HepG2 (cell line): ENCODE data around the gene CIBAR2. TPM values are rescaled to one million over a fixed set of nuclear protein-coding genes. Genes with fewer than 3 reads are reported as not detected.
A peak's percentile ranks its signal among the peaks of the same experiment; 100 is the strongest.

Experiments used
- ATRX ChIP-seq: sonication (generic); formaldehyde crosslinking; IDR thresholded peaks from 2 replicates; pipeline ENCODE4 v1.4.0; 2020; ENCODE audit warnings: missing genetic modification reagents, borderline replicate concordance
- DNMT3B ChIP-seq: conservative IDR thresholded peaks from 2 replicates; pipeline ENCODE4 v1.6.1; 2016; ENCODE audit warnings: missing biosample characterization, control low read depth
- DPF2 ChIP-seq: sonication (generic); formaldehyde crosslinking; IDR thresholded peaks from 2 replicates; pipeline ENCODE4 v1.4.0; 2020; ENCODE audit warnings: mild to moderate bottlenecking, low read depth, missing genetic modification reagents, borderline replicate concordance
- GATAD1 ChIP-seq: IDR thresholded peaks from 2 replicates; pipeline ENCODE4 v1.6.1; 2016; ENCODE audit warnings: missing genetic modification reagents, missing compliant biosample characterization
- HCFC1 ChIP-seq: fragments of 150-350 bp; IDR thresholded peaks from 2 replicates; pipeline ENCODE4 v1.6.1; 2014; ENCODE audit warnings: low read depth, low read length
- HHEX ChIP-seq: IDR thresholded peaks from 2 replicates; pipeline ENCODE4 v1.6.1; 2016; ENCODE audit warnings: control low read depth
- HNRNPLL ChIP-seq: fragments of 200-400 bp; formaldehyde crosslinking; IDR thresholded peaks from 2 replicates; pipeline ENCODE4 v1.6.1; 2017; ENCODE audit warnings: mild to moderate bottlenecking, low read depth, low read length; ENCODE audit not compliant: poor library complexity, severe bottlenecking
- HNRNPUL1 ChIP-seq: fragments of 200-400 bp; formaldehyde crosslinking; IDR thresholded peaks from 2 replicates; pipeline ENCODE4 v1.6.1; 2017; ENCODE audit warnings: low read depth, mild to moderate bottlenecking, low read length, moderate library complexity
- HOXA9 ChIP-seq: sonication (generic); formaldehyde crosslinking; IDR thresholded peaks from 2 replicates; pipeline ENCODE4 v1.8.1; 2022; ENCODE audit warnings: missing genetic modification reagents, mild to moderate bottlenecking, moderate library complexity, borderline replicate concordance
- HOXD1 ChIP-seq: sonication (generic); formaldehyde crosslinking; IDR thresholded peaks from 2 replicates; pipeline ENCODE4 v1.5.0; 2020; ENCODE audit warnings: missing genetic modification reagents
- IRX3 ChIP-seq: sonication (generic); formaldehyde crosslinking; IDR thresholded peaks from 2 replicates; pipeline ENCODE4 v1.8.1; 2023; ENCODE audit warnings: mild to moderate bottlenecking, low read depth, missing genetic modification reagents, borderline replicate concordance
- JDP2 ChIP-seq: sonication (generic); formaldehyde crosslinking; IDR thresholded peaks from 2 replicates; pipeline ENCODE4 v1.8.1; 2022; ENCODE audit warnings: missing genetic modification reagents, borderline replicate concordance
- MED8 ChIP-seq: sonication (generic); formaldehyde crosslinking; IDR thresholded peaks from 2 replicates; pipeline ENCODE4 v1.8.1; 2023; ENCODE audit warnings: mild to moderate bottlenecking, missing genetic modification reagents; ENCODE audit not compliant: insufficient replicate concordance
- MLLT10 ChIP-seq: sonication (generic); formaldehyde crosslinking; IDR thresholded peaks from 2 replicates; pipeline ENCODE4 v1.4.0; 2020; ENCODE audit warnings: missing genetic modification reagents
- NCOR1 ChIP-seq: fragments of 200-600 bp; sonication (generic); IDR thresholded peaks from 2 replicates; pipeline ENCODE4 v1.7.0; 2017; ENCODE audit warnings: antibody characterized with exemption, low read length, borderline replicate concordance
- NONO ChIP-seq, 2 experiments: fragments of 450-650 bp in 1 of 2; sonication (generic) in 1 of 2; formaldehyde crosslinking in 1 of 2; IDR thresholded peaks in 1 of 2; conservative IDR thresholded peaks in 1 of 2; 2 replicates each; pipeline versions ENCODE4 v1.6.1 to v1.8.0; 2017 to 2022; ENCODE audit warnings: mild to moderate bottlenecking in 1 of 2, missing genetic modification reagents in 1 of 2, moderate library complexity in 1 of 2
- NR2F2 ChIP-seq: IDR thresholded peaks from 2 replicates; pipeline ENCODE4 v1.6.1; 2012; ENCODE audit warnings: low read depth, inconsistent platforms, borderline replicate concordance
- NRL ChIP-seq: sonication (generic); formaldehyde crosslinking; IDR thresholded peaks from 2 replicates; pipeline ENCODE4 v1.5.0; 2020; ENCODE audit warnings: missing genetic modification reagents, mild to moderate bottlenecking, moderate library complexity, borderline replicate concordance
- POLR2AphosphoS2 ChIP-seq: IDR thresholded peaks from 2 replicates; pipeline ENCODE4 v1.6.1; 2011; ENCODE audit warnings: low read depth, low read length, improper control_type of control experiment
- SIX4 ChIP-seq: sonication (generic); formaldehyde crosslinking; IDR thresholded peaks from 2 replicates; pipeline ENCODE4 v1.4.0; 2020; ENCODE audit warnings: missing genetic modification reagents
- ZFP90 ChIP-seq: sonication (generic); formaldehyde crosslinking; IDR thresholded peaks from 2 replicates; pipeline ENCODE4 v1.8.0; 2022; ENCODE audit warnings: missing genetic modification reagents, mild to moderate bottlenecking, inconsistent platforms, borderline replicate concordance
- ZFX ChIP-seq: sonication (generic); formaldehyde crosslinking; IDR thresholded peaks from 2 replicates; pipeline ENCODE4 v1.4.0; 2020; ENCODE audit warnings: mild to moderate bottlenecking, low read depth, missing genetic modification reagents, moderate library complexity
- ZNF234 ChIP-seq: sonication (generic); formaldehyde crosslinking; conservative IDR thresholded peaks from 2 replicates; pipeline ENCODE4 v1.5.1; 2020; ENCODE audit warnings: mild to moderate bottlenecking, missing genetic modification reagents
- ZNF367 ChIP-seq: sonication (generic); formaldehyde crosslinking; IDR thresholded peaks from 2 replicates; pipeline ENCODE4 v1.4.0; 2020; ENCODE audit warnings: missing genetic modification reagents, borderline replicate concordance
- ZNF652 ChIP-seq: IDR thresholded peaks from 2 replicates; pipeline ENCODE4 v1.6.1; 2016; ENCODE audit warnings: low read depth, borderline replicate concordance
- ZNF674 ChIP-seq: sonication (generic); formaldehyde crosslinking; IDR thresholded peaks from 2 replicates; pipeline ENCODE4 v1.5.0; 2020; ENCODE audit warnings: low read depth, mild to moderate bottlenecking, missing genetic modification reagents
- ZNF703 ChIP-seq: sonication (generic); formaldehyde crosslinking; IDR thresholded peaks from 2 replicates; pipeline ENCODE4 v1.5.1; 2020; ENCODE audit warnings: missing genetic modification reagents, mild to moderate bottlenecking, moderate library complexity, borderline replicate concordance
- ZNF766 ChIP-seq: sonication (generic); formaldehyde crosslinking; IDR thresholded peaks from 2 replicates; pipeline ENCODE4 v1.5.0; 2020; ENCODE audit warnings: missing genetic modification reagents, borderline replicate concordance
- ZNF772 ChIP-seq: sonication (generic); formaldehyde crosslinking; IDR thresholded peaks from 2 replicates; pipeline ENCODE4 v1.5.0; 2020; ENCODE audit warnings: mild to moderate bottlenecking, missing genetic modification reagents
- ZSCAN25 ChIP-seq: sonication (generic); formaldehyde crosslinking; IDR thresholded peaks from 2 replicates; pipeline ENCODE4 v1.8.0; 2022; ENCODE audit warnings: mild to moderate bottlenecking, missing genetic modification reagents
- polyA plus RNA-seq, 8 experiments: library from polyadenylated mRNA; depleted of rRNA in 3 of 8; stranded (reverse) in 7 of 8; unstranded in 1 of 8; fragments of >200 nt; fragmentation: Illumina TruSeq in 4 of 8; extraction: Trizol in 4 of 8; gene quantifications; 2 replicates each; pipeline versions ENCODE4 v1.2.1 to v1.2.3, GENCODE V29; 2011 to 2016; ENCODE audit warnings: low read depth in 4 of 8, missing spikeins in 1 of 8, mixed read lengths in 1 of 8; ENCODE audit not compliant: insufficient read depth in 1 of 8
- total RNA-seq, 5 experiments: library from RNA; depleted of rRNA; stranded (reverse); fragments of >200 nt; fragmentation: Illumina TruSeq; extraction: Trizol; gene quantifications; 2 replicates each; pipeline ENCODE4 v1.2.3, GENCODE V29; 2016; ENCODE audit warnings: low read depth in 1 of 5
- TF ChIP-seq, protein P1 (sequence below): sonication (generic); formaldehyde crosslinking; IDR thresholded peaks from 2 replicates; pipeline ENCODE4 v1.5.1; 2020; ENCODE audit warnings: missing genetic modification reagents, mild to moderate bottlenecking, borderline replicate concordance
- TF ChIP-seq, protein P2 (sequence below): sonication (generic); formaldehyde crosslinking; IDR thresholded peaks from 2 replicates; pipeline ENCODE4 v1.8.0; 2022; ENCODE audit warnings: missing genetic modification reagents, mild to moderate bottlenecking, borderline replicate concordance

The CIBAR2 gene
- total and polyA plus RNA-seq, 2 of the 13 experiments (the other 11 are each of a cell fraction or from before 2014, with no cell fraction given) = not detected

DNA sequence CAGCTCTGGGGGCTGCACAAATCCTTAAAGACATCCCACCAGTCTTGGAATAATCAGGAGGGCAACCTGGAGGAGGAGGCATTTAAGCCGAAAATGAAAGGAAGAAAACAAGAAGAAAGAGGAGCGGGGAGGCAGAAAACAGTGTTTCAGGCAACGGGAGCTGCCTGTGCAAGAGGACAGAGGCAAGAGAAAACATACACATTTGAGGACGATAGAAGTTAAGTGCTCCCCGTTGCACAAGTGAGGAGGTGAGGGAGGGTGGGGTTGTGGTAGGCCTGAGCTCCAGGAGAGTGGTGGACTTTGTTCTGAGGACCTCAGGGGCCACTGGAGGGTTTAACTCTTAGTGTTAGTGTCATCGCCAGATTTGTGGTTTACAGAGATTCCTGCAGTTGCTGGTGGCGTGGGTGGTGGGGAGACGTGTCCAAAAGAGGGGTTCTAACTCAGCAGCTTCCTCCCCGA, 27.6 kb upstream of the CIBAR2 start (continued):
- no peak for TF ChIP-seq ZNF367 (CRISPR knock-in tag)
- no peak for TF ChIP-seq HCFC1
- peak; percentile 68; the same call in 1 of the 2 replicates for TF ChIP-seq NR2F2
- no peak for TF ChIP-seq MED8 (CRISPR knock-in tag)
- TF ChIP-seq HOXD1 = no peak
- TF ChIP-seq ZNF766 (CRISPR knock-in tag) = no peak
- no peak for TF ChIP-seq ATRX (CRISPR knock-in tag)
- no peak for TF ChIP-seq ZFP90 (CRISPR knock-in tag)
- 0 out of 2 replicates have a peak, but pooled peaks have one; percentile 7 for TF ChIP-seq HHEX (CRISPR knock-in tag)
- 0 out of 2 replicates have a peak, but pooled peaks have one; percentile 36 for TF ChIP-seq DPF2 (CRISPR knock-in tag)
- TF ChIP-seq IRX3 (CRISPR knock-in tag) = no peak
- no peak for TF ChIP-seq NRL
- TF ChIP-seq ZNF234 (CRISPR knock-in tag) = no peak
- no peak for TF ChIP-seq MLLT10 (CRISPR knock-in tag)
- no peak for TF ChIP-seq ZNF703 (CRISPR knock-in tag)
- TF ChIP-seq ZNF652 (CRISPR knock-in tag) = peak; percentile 96
- TF ChIP-seq, protein P1, sequence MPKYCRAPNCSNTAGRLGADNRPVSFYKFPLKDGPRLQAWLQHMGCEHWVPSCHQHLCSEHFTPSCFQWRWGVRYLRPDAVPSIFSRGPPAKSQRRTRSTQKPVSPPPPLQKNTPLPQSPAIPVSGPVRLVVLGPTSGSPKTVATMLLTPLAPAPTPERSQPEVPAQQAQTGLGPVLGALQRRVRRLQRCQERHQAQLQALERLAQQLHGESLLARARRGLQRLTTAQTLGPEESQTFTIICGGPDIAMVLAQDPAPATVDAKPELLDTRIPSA = no peak
- TF ChIP-seq ZNF772 (CRISPR knock-in tag) = no peak
- 0 out of 2 replicates have a peak, but pooled peaks have one; percentile 12 for TF ChIP-seq SIX4 (CRISPR knock-in tag)
- no peak for TF ChIP-seq NONO (IDR thresholded peaks at IDR 0.05)
- TF ChIP-seq NONO (CRISPR knock-in tag; conservative IDR thresholded peaks at IDR 0.05) = no peak
- TF ChIP-seq GATAD1 (CRISPR knock-in tag) = 0 out of 2 replicates have a peak, but pooled peaks have one; percentile 19
- TF ChIP-seq, protein P2, sequence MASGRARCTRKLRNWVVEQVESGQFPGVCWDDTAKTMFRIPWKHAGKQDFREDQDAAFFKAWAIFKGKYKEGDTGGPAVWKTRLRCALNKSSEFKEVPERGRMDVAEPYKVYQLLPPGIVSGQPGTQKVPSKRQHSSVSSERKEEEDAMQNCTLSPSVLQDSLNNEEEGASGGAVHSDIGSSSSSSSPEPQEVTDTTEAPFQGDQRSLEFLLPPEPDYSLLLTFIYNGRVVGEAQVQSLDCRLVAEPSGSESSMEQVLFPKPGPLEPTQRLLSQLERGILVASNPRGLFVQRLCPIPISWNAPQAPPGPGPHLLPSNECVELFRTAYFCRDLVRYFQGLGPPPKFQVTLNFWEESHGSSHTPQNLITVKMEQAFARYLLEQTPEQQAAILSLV = no peak
- peak; percentile 87 for TF ChIP-seq NCOR1
- TF ChIP-seq ZFX (CRISPR knock-in tag) = peak; percentile 84
- no peak for TF ChIP-seq HOXA9 (CRISPR knock-in tag)
- TF ChIP-seq ZNF674 (CRISPR knock-in tag) = no peak
- TF ChIP-seq DNMT3B (CRISPR knock-in tag) = no peak
- TF ChIP-seq POLR2AphosphoS2 = no peak
- TF ChIP-seq JDP2 (CRISPR knock-in tag) = no peak
- TF ChIP-seq HNRNPUL1 = no peak
- no peak for TF ChIP-seq HNRNPLL
- TF ChIP-seq ZSCAN25 (CRISPR knock-in tag) = peak; percentile 79
